T-helper 2 cell treated with Interferon-gamma antibody and Interleukin-4, amounts not matched to agents 5 μg/mL and 100 μg/mL, for 36 hours (primary cell): Measurements from ENCODE around the gene KHSRP.

ENCODE experiments used
- DNase-seq: peaks from one replicate; pipeline ENCODE4 v3.0.0; 2021; ENCODE audit warnings: low spot score
- H3K27ac Mint-ChIP-seq: one replicate; pipeline ENCODE4 v1.8.0; 2021; ENCODE audit warnings: mild to moderate bottlenecking, mixed read lengths
- H3K27me3 Mint-ChIP-seq: one replicate; pipeline ENCODE4 v1.8.0; 2021; ENCODE audit warnings: low read depth, mixed read lengths
- H3K36me3 Mint-ChIP-seq: one replicate; pipeline ENCODE4 v1.8.0; 2021; ENCODE audit warnings: low read depth, mixed read lengths
- H3K4me1 Mint-ChIP-seq: one replicate; pipeline ENCODE4 v1.8.0; 2021; ENCODE audit warnings: low read depth, mixed read lengths
- H3K4me3 Mint-ChIP-seq: one replicate; pipeline ENCODE4 v1.8.0; 2022; ENCODE audit warnings: mild to moderate bottlenecking, moderate library complexity, mixed read lengths
- H3K9me3 Mint-ChIP-seq: one replicate; pipeline ENCODE4 v1.8.0; 2021; ENCODE audit warnings: mixed read lengths

KHSRP gene

DNA sequence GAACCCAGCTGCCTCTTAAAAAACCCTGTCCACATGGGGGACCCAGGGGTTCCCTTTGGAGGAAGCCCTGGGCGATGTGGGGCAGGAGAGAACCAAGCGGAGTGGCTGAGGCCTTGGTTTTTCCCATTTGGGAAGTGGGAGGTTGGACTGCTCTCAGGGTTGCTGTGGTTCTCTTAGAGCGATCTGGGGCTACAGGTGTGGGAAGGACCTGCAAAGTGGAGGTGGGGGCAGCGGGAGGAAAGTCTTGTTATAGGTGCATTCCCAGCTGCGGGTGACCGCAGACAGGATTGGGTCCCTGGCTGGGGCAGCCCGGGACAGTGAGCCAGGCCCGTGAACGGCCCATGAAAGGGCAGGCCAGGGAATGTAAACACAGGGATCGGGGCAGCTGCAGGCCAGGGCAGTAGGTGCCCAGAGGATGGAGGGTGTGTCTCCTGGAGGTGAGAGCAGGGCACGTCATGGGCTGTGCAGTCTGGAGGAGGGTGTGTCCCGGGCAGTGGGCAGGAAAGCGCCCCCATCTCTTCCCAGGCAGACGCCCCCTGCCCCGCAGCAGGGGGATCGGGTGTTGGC is 34.2 kb upstream of the KHSRP start:
- H3K9me3 Mint-ChIP-seq: peaks cover 14% of the 10 kb centered on the region
- peak overlapping the region; percentile 89 for H3K4me3 Mint-ChIP-seq
- peaks cover 25% of the 10 kb centered on the region for H3K36me3 Mint-ChIP-seq
- no peaks in the 10 kb centered on the region for H3K27me3 Mint-ChIP-seq
- peaks cover 11% of the 10 kb centered on the region for H3K4me1 Mint-ChIP-seq
- H3K27ac Mint-ChIP-seq: peak overlapping the region; percentile 81
- no peak for DNase-seq

GRCh38 chr19:6457958-6458694 is 33.5 kb upstream of the KHSRP start:
- H3K4me3 Mint-ChIP-seq: peak overlapping the region; percentile 89
- no peaks in the 10 kb centered on the region for H3K27me3 Mint-ChIP-seq
- peaks cover 11% of the 10 kb centered on the region for H3K4me1 Mint-ChIP-seq
- peak overlapping the region; percentile 15 for H3K27ac Mint-ChIP-seq
- peaks cover 18% of the 10 kb centered on the region for H3K9me3 Mint-ChIP-seq
- DNase-seq: no peak
- H3K36me3 Mint-ChIP-seq: peaks cover 29% of the 10 kb centered on the region

DNA sequence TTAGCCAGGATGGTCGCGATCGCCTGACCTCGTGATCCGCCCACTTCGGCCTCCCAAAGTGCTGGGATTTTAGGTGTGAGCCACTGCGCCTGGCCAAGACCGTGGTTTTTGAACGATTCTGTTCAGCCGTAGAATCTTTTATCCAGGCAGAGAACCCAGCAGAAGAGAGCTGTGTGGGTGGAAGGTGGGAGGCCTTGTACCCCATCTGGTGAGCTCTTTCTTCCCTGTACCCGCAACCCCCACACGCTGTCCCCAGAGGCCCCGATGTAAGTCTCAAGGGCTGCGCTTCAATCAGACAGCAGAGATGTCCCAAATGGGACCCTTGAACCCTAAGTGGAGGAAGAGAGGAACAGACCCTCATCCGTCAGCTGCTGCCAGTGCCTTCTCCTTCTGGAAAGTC is 31.3 kb upstream of the KHSRP start:
- H3K9me3 Mint-ChIP-seq: peaks cover 18% of the 10 kb centered on the region
- no peak for DNase-seq
- H3K4me1 Mint-ChIP-seq: peaks cover 11% of the 10 kb centered on the region
- H3K36me3 Mint-ChIP-seq: peaks cover 40% of the 10 kb centered on the region
- no peak overlapping the region for H3K4me3 Mint-ChIP-seq
- H3K27me3 Mint-ChIP-seq: no peaks in the 10 kb centered on the region
- no peak overlapping the region for H3K27ac Mint-ChIP-seq

DNA sequence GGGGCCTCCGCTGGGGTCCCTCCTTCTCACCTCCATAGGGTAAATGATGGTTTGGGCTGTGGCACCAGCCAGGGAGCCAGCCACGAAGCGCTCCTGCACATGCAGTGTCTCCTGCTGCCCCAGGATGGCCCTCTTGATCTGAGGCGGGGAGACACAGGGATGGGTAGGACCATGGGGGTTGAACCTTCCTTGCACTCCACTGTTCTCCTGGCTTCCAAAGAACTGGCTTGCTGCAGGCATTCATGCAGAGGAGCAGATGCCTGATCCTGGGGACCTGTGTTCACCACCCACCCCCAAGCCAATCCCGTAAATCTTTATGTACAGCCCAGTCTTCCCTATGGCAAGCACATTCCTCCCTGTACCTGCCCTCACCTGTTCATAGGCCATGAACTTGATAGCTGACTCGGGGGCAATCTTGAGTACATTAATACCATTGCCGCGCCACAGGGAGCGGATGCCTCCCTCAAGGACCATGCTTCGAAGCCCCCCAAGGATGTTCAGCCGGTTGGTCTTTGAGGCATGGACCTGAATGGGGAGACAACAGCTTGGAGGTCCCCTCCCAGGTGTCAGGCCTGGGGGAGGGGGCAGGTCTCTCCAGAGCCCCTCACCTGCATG is 29.4 kb upstream of the KHSRP start:
- H3K36me3 Mint-ChIP-seq: peaks cover 44% of the 10 kb centered on the region
- no peak overlapping the region for H3K4me3 Mint-ChIP-seq
- DNase-seq: no peak
- peaks cover 6% of the 10 kb centered on the region for H3K4me1 Mint-ChIP-seq
- H3K9me3 Mint-ChIP-seq: peaks cover 18% of the 10 kb centered on the region
- H3K27me3 Mint-ChIP-seq: no peaks in the 10 kb centered on the region
- H3K27ac Mint-ChIP-seq: no peak overlapping the region

GRCh38 chr19:6452899-6453298 is 28.3 kb upstream of the KHSRP start:
- Mint-ChIP-seq H3K9me3 (peaks cover 18% of the 10 kb centered on the region), H3K36me3 (peaks cover 44% of the 10 kb centered on the region), H3K4me1 (no peaks in the 10 kb centered on the region), H3K4me3 (no peak overlapping the region), H3K27ac (no peak overlapping the region), H3K27me3 (no peaks in the 10 kb centered on the region)
- no peak for DNase-seq

GRCh38 chr19:6452223-6452614 is 27.6 kb upstream of the KHSRP start:
- H3K9me3 Mint-ChIP-seq: peaks cover 18% of the 10 kb centered on the region
- H3K36me3 Mint-ChIP-seq: peaks cover 44% of the 10 kb centered on the region
- no peaks in the 10 kb centered on the region for H3K4me1 Mint-ChIP-seq
- H3K27me3 Mint-ChIP-seq: no peaks in the 10 kb centered on the region
- no peak overlapping the region for H3K4me3 Mint-ChIP-seq
- no peak overlapping the region for H3K27ac Mint-ChIP-seq
- no peak for DNase-seq

- Mint-ChIP-seq H3K36me3 (peaks cover 44% of the 10 kb centered on the region), H3K27ac (no peak overlapping the region), H3K9me3 (peaks cover 18% of the 10 kb centered on the region), H3K4me1 (no peaks in the 10 kb centered on the region), H3K27me3 (no peaks in the 10 kb centered on the region), H3K4me3 (no peak overlapping the region)
- no peak for DNase-seq
Observed at GRCh38 chr19:6451583-6452222, 27.1 kb upstream of the KHSRP start.

DNA sequence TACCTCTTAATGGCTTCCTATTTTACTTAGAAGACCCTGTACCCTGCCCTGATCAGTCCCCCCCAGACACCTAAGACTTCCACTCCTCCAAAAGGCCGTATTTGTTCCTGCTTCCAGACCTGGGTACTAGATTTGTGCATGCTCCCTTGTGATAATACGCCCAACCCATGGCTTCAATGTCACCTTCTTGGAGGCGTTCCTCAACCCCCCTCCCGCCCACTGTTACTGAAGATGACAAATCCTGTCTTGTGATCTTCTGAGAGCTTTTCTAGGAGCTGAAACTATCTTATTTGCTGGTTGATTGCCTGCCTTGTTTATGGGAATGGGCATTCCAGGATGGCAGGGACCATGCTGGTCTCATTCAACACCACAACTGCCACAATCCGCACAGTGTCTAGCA is 25.6 kb upstream of the KHSRP start:
- H3K36me3 Mint-ChIP-seq: peaks cover 37% of the 10 kb centered on the region
- no peak overlapping the region for H3K4me3 Mint-ChIP-seq
- no peaks in the 10 kb centered on the region for H3K27me3 Mint-ChIP-seq
- H3K9me3 Mint-ChIP-seq: peaks cover 14% of the 10 kb centered on the region
- no peak for DNase-seq
- H3K4me1 Mint-ChIP-seq: no peaks in the 10 kb centered on the region
- H3K27ac Mint-ChIP-seq: no peak overlapping the region

DNA sequence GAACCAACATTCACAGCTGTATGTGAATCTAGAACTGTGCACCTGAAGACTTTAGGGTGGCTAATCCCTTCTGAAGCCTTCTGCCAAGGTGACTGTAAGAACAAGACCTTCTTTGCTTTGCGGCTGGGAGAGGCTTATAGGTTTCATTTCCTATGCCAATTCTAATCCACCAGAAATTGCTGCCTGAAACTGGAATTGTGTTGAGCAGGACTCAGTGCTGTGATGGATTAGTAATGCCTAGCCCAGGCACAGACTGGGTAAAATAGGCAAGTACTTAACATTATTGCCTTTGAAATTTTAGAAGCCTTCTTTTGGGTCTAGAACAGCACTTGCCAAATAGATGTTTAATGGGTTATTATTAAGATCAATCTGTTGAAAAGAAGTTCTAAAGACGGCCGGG is 23.4 kb upstream of the KHSRP start:
- Mint-ChIP-seq H3K36me3 (peaks cover 20% of the 10 kb centered on the region), H3K27me3 (no peaks in the 10 kb centered on the region), H3K4me1 (no peaks in the 10 kb centered on the region), H3K9me3 (no peaks in the 10 kb centered on the region), H3K27ac (no peak overlapping the region), H3K4me3 (no peak overlapping the region)
- no peak for DNase-seq

GRCh38 chr19:6446452-6446851 is 21.8 kb upstream of the KHSRP start:
- peaks cover 9% of the 10 kb centered on the region for H3K36me3 Mint-ChIP-seq
- H3K27me3 Mint-ChIP-seq: no peaks in the 10 kb centered on the region
- no peak overlapping the region for H3K4me3 Mint-ChIP-seq
- H3K9me3 Mint-ChIP-seq: no peaks in the 10 kb centered on the region
- no peak overlapping the region for H3K27ac Mint-ChIP-seq
- no peaks in the 10 kb centered on the region for H3K4me1 Mint-ChIP-seq
- no peak for DNase-seq

GRCh38 chr19:6443986-6444385 is 19.4 kb upstream of the KHSRP start:
- Mint-ChIP-seq H3K36me3 (peaks cover 6% of the 10 kb centered on the region), H3K27me3 (no peaks in the 10 kb centered on the region), H3K27ac (no peak overlapping the region), H3K9me3 (no peaks in the 10 kb centered on the region), H3K4me3 (no peak overlapping the region), H3K4me1 (no peaks in the 10 kb centered on the region)
- no peak for DNase-seq

DNA sequence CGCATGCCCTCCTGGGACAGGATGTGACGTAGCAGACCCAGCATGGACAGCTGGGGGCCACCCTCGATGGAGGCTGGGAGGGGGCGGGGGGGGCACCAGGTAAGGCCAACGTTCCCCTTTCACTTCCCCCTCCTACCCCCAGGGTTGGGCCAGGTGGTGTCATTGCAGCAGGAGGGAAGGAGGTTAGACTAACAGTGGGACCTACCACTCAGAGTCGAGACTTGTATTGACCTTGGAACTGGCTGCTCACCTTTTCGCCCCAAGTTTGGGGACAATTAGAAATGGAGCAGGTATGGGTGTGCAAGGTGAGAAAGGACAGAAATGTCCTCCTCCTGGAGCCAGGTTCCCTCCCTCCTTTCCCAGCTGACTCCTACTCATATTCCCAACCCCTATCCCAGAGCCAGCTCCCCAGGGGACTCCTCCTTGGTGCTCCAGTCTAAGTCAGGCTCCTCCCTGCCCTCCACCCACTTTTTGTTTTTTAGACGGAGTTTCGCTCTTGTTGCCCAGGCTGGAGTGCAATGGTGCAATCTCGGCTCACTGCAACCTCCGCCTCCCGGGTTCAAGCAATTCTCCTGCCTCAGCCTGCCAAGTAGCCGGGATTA is 17.6 kb upstream of the KHSRP start:
- no peak overlapping the region for H3K27ac Mint-ChIP-seq
- H3K36me3 Mint-ChIP-seq: peaks cover 6% of the 10 kb centered on the region
- DNase-seq: no peak
- H3K27me3 Mint-ChIP-seq: no peaks in the 10 kb centered on the region
- no peaks in the 10 kb centered on the region for H3K4me1 Mint-ChIP-seq
- H3K9me3 Mint-ChIP-seq: no peaks in the 10 kb centered on the region
- no peak overlapping the region for H3K4me3 Mint-ChIP-seq

GRCh38 chr19:6440905-6441304 is 16.3 kb upstream of the KHSRP start:
- H3K9me3 Mint-ChIP-seq: no peaks in the 10 kb centered on the region
- no peak overlapping the region for H3K27ac Mint-ChIP-seq
- DNase-seq: no peak
- no peaks in the 10 kb centered on the region for H3K36me3 Mint-ChIP-seq
- peaks cover 4% of the 10 kb centered on the region for H3K4me1 Mint-ChIP-seq
- H3K27me3 Mint-ChIP-seq: no peaks in the 10 kb centered on the region
- H3K4me3 Mint-ChIP-seq: no peak overlapping the region

DNA sequence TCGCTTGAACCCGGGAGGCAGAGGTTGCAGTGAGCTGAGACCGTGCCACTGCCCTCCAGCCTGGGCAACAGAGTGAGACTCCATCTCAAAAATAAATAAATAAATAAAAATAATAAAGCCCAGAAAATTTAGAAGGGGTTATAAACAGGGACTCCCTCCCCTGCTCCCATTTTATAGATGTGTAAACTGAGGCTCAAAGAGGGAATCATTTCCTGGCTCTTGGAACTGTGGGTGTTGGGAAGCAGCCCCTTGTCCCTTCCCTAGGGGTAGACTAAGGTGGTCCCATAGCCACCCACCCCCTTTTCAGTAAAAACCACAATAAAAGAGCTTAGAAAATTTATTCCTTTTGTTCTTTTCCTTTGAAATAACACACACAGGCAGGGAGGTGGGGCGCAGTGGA is 15.1 kb upstream of the KHSRP start:
- Mint-ChIP-seq H3K9me3 (no peaks in the 10 kb centered on the region), H3K27ac (no peak overlapping the region), H3K4me1 (peaks cover 4% of the 10 kb centered on the region), H3K4me3 (no peak overlapping the region), H3K36me3 (no peaks in the 10 kb centered on the region), H3K27me3 (no peaks in the 10 kb centered on the region)
- no peak for DNase-seq
